ENCODE measurements around the gene ICA1. TPM values are rescaled to one million over a fixed set of nuclear protein-coding genes. Genes with fewer than 3 reads are reported as not detected.

The ICA1 gene
- total and polyA plus RNA-seq, 2 of the 13 experiments (the other 11 are each of a cell fraction or from before 2014, with no cell fraction given) = 0.29 TPM; not detected in 1

GRCh38 chr7:8209353-8209752, 52.6 kb downstream of the ICA1 start (continued):
- no peak for TF ChIP-seq ZNF354B (CRISPR knock-in tag; IDR thresholded peaks at IDR 0.05)

- H4K20me1 ChIP-seq (ENCODE audit: insufficient read depth, low read length) = no peaks in the 10 kb centered on the region
- no peak overlapping the region for H3K27ac ChIP-seq (ENCODE audit: extremely low read length, insufficient read depth, low read length)
- no TSS peak for BruUV-seq (replicated peaks)
- no peaks in the 10 kb centered on the region for H3K79me2 ChIP-seq (ENCODE audit: insufficient read depth, low read length)
- in situ Hi-C loops (cut with HindIII; ENCODE audit: extremely low pct_ligation_motif_present, low pct_unique_long_range_greater_than_20kb) (loop anchor here (25.0 kb wide), 1 partner anchor 547 kb away; no protein-coding TSS in a partner anchor), intact Hi-C loops (cut with micrococcal nuclease; ENCODE audit: unreplicated experiment) (no loop called here)
- ChIA-PET CTCF (ENCODE audit: low intra/inter-chr PET ratio, low total read pairs) (no interaction called here), POLR2A (no interaction called here)
- no peaks in the 10 kb centered on the region for H3K9me3 ChIP-seq (ENCODE audit: low read length)
- peaks cover 0 to 15% of the 10 kb centered on the region in 2 experiments; a peak in 3 of 5 replicates for H3K27me3 ChIP-seq (ENCODE audit: control insufficient read depth in 1 of 2, insufficient read depth in 2 of 2, low read length in 2 of 2)
- TF ChIP-seq HINFP (CRISPR knock-in tag; IDR thresholded peaks at IDR 0.05; ENCODE audit: low read depth) (no peak), ZHX1 (CRISPR knock-in tag; IDR thresholded peaks at IDR 0.05; ENCODE audit: low read depth) (no peak), ZGPAT (CRISPR knock-in tag; IDR thresholded peaks at IDR 0.05) (no peak), MAX (IDR thresholded peaks at IDR 0.05) (no peak), RAD51 (IDR thresholded peaks at IDR 0.05; ENCODE audit: borderline replicate concordance) (no peak), DNMT3B (CRISPR knock-in tag; conservative IDR thresholded peaks at IDR 0.05) (no peak), HDAC6 (IDR thresholded peaks at IDR 0.05; ENCODE audit: low read depth, low read length) (no peak), ARID2 (CRISPR knock-in tag; IDR thresholded peaks at IDR 0.05; ENCODE audit: borderline replicate concordance) (no peak), TFAP4 (IDR thresholded peaks at IDR 0.05; ENCODE audit: borderline replicate concordance, low read depth) (no peak), SRF (IDR thresholded peaks at IDR 0.05; ENCODE audit: low read depth, low read length) (no peak), FOSL1 (CRISPR knock-in tag; IDR thresholded peaks at IDR 0.05; ENCODE audit: borderline replicate concordance) (no peak), TCF7 (IDR thresholded peaks at IDR 0.05; ENCODE audit: low read depth) (no peak)
- H3K4me3 ChIP-seq (replicated peaks in 1 of 3; ENCODE audit: insufficient read depth in 1 of 3, low read depth in 2 of 3, low read length in 3 of 3) = no peak overlapping the region
- H3K4me2 ChIP-seq (ENCODE audit: low read depth, low read length) = no peak overlapping the region
- WGBS (ENCODE audit: low lambda C conversion rate) = 0% methylated on average over 1 of the region's 2 CpGs
- H3K36me3 ChIP-seq (replicated peaks in 1 of 2; ENCODE audit: control insufficient read depth in 1 of 2, insufficient read depth in 2 of 2, low read length in 2 of 2) = no peaks in the 10 kb centered on the region
- H3K9ac ChIP-seq (ENCODE audit: insufficient read depth, low read depth, low read length) = no peak overlapping the region
- no peak for DNase-seq (ENCODE audit: low spot score)
- no peak for FAIRE-seq
- H2AFZ ChIP-seq (ENCODE audit: low read length) = no peak overlapping the region
- peaks cover 10% of the 10 kb centered on the region for H3K4me1 ChIP-seq (ENCODE audit: insufficient read depth, low read length)
- ATAC-seq = no peak
These were observed 53.2 kb downstream of the ICA1 start for GRCh38 chr7:8208816-8209215.
